ENCODE measurements around the gene LCOR.
"Not testable (repeated sequence)": the region's sequence is repeated elsewhere in the genome, so short reads cannot be mapped to it uniquely, and the experiment has no call there.

The LCOR gene

GRCh38 chr10:97013568-97013967 is 181.5 kb downstream of the LCOR start:
- DNase-seq, result no peak

GRCh38 chr10:97013983-97014382 is 181.9 kb downstream of the LCOR start:
- DNase-seq, result no peak

- DNase-seq, result no peak
Measured at GRCh38 chr10:97015240-97015639, 183.1 kb downstream of the LCOR start.

- no peak for DNase-seq
Measured at GRCh38 chr10:97016728-97017473, 184.8 kb downstream of the LCOR start.

- no peak for DNase-seq
Measured at GRCh38 chr10:97017474-97017903, 185.4 kb downstream of the LCOR start.

- DNase-seq, result no peak
Measured at GRCh38 chr10:97018251-97019212, 186.4 kb downstream of the LCOR start.

- DNase-seq, result no peak
Measured at GRCh38 chr10:97019213-97019844, 187.2 kb downstream of the LCOR start.

GRCh38 chr10:97020452-97021400 is 188.6 kb downstream of the LCOR start:
- DNase-seq, result peak in 2 of 14 donors; percentile 79 to 98

GRCh38 chr10:97022616-97023015 is 190.5 kb downstream of the LCOR start:
- peak in 1 of 14 donors; percentile 22 for DNase-seq

- DNase-seq, result no peak
Measured at GRCh38 chr10:97023401-97024167, 191.5 kb downstream of the LCOR start.

- DNase-seq, result peak in 1 of 14 donors; percentile 69
Measured at GRCh38 chr10:97024168-97025073, 192.3 kb downstream of the LCOR start.

- peak in 10 of 14 donors; percentile 7 to 61 (median 22) for DNase-seq
Measured at GRCh38 chr10:97025613-97026242, 193.6 kb downstream of the LCOR start.

GRCh38 chr10:97028126-97028831 is 196.2 kb downstream of the LCOR start:
- no peak for DNase-seq

GRCh38 chr10:97028832-97029178 is 196.7 kb downstream of the LCOR start:
- DNase-seq, result no peak

- no peak for DNase-seq
Measured at GRCh38 chr10:97029271-97029670, 197.2 kb downstream of the LCOR start.

GRCh38 chr10:97030894-97031293 is 198.8 kb downstream of the LCOR start:
- DNase-seq, result no peak

GRCh38 chr10:97031459-97031858 is 199.4 kb downstream of the LCOR start:
- DNase-seq, result no peak

GRCh38 chr10:97032624-97033023 is 200.5 kb downstream of the LCOR start:
- no peak for DNase-seq

GRCh38 chr10:97033841-97034240 is 201.7 kb downstream of the LCOR start:
- DNase-seq, result not testable (repeated sequence)

All from C1 segment of cervical spinal cord (tissue), 14 donors.